Fibroblast of lung (primary cell): ENCODE measurements around the gene SPATA12. TPM values are rescaled to one million over a fixed set of nuclear protein-coding genes. Genes with fewer than 3 reads are reported as not detected.

ENCODE experiments used
- DNase-seq, 2 donors: peaks; one replicate each; pipeline versions ENCODE4 v3.0.0 to v3.0.0-alpha.2; 2010; ENCODE audit warnings: low read depth in 2 of 2
- H2AFZ ChIP-seq: 2 replicates; pipeline ENCODE4 v1.5.1; 2012; ENCODE audit warnings: low read length, control low read depth, inconsistent platforms
- H3K27ac ChIP-seq: 2 replicates; pipeline ENCODE4 v1.5.1; 2011; ENCODE audit warnings: low read length, control low read depth; ENCODE audit not compliant: insufficient read depth
- H3K27me3 ChIP-seq: 2 replicates; pipeline ENCODE4 v1.5.1; 2011; ENCODE audit warnings: mild to moderate bottlenecking, low read length; ENCODE audit not compliant: control insufficient read depth, insufficient read depth
- H3K36me3 ChIP-seq: 2 replicates; pipeline ENCODE4 v1.5.1; 2011; ENCODE audit warnings: low read length; ENCODE audit not compliant: control insufficient read depth, insufficient read depth
- H3K4me1 ChIP-seq: 2 replicates; pipeline ENCODE4 v1.5.1; 2011; ENCODE audit warnings: low read length; ENCODE audit not compliant: control insufficient read depth, insufficient read depth; ENCODE audit errors: extremely low read depth
- H3K4me2 ChIP-seq: 2 replicates; pipeline ENCODE4 v1.5.1; 2011; ENCODE audit warnings: low read length, control low read depth; ENCODE audit not compliant: insufficient read depth; ENCODE audit errors: extremely low read depth
- H3K4me3 ChIP-seq, 4 experiments: fragments of 200-600 bp in 1 of 4; sonication (generic) in 1 of 4; replicated peaks in 1 of 4; 2 replicates each; pipeline ENCODE4 v1.5.1; 2011 to 2016; ENCODE audit warnings: low read length in 4 of 4, low read depth in 3 of 4, mild to moderate bottlenecking in 3 of 4, control low read depth in 2 of 4, inconsistent platforms in 1 of 4, mixed read lengths in 1 of 4; ENCODE audit not compliant: insufficient read depth in 1 of 4; ENCODE audit errors: control extremely low read depth in 1 of 4
- H3K79me2 ChIP-seq: 2 replicates; pipeline ENCODE4 v1.5.1; 2012; ENCODE audit warnings: mild to moderate bottlenecking, low read length, inconsistent platforms; ENCODE audit not compliant: control insufficient read depth, insufficient read depth
- H3K9ac ChIP-seq: 2 replicates; pipeline ENCODE4 v1.5.1; 2011; ENCODE audit warnings: mild to moderate bottlenecking, low read length, control low read depth; ENCODE audit not compliant: insufficient read depth
- H3K9me3 ChIP-seq: 2 replicates; pipeline ENCODE4 v1.5.1; 2012; ENCODE audit warnings: low read depth, low read length; ENCODE audit not compliant: control insufficient read depth, insufficient read depth
- H4K20me1 ChIP-seq: 2 replicates; pipeline ENCODE4 v1.5.1; 2011; ENCODE audit warnings: low read length; ENCODE audit not compliant: control insufficient read depth, insufficient read depth; ENCODE audit errors: extremely low read depth
- CTCF ChIP-seq, 2 donors: IDR thresholded peaks in 1 of 2; conservative IDR thresholded peaks in 1 of 2; 1 replicate in 1 of 2; 2 replicates in 1 of 2; pipeline ENCODE4 v1.5.1; 2011 to 2012; ENCODE audit warnings: low read length in 2 of 2, control low read depth in 1 of 2, inconsistent platforms in 1 of 2, low read depth in 1 of 2, mild to moderate bottlenecking in 1 of 2
- EZH2 ChIP-seq: IDR thresholded peaks from 2 replicates; pipeline ENCODE4 v1.5.1; 2012; ENCODE audit warnings: low read length, control low read depth, mild to moderate bottlenecking; ENCODE audit errors: missing control alignments
- polyA plus RNA-seq, 2 donors: library from polyadenylated mRNA; depleted of rRNA in 1 of 2; stranded (reverse) in 1 of 2; unstranded in 1 of 2; fragments of >200 nt; gene quantifications; 2 replicates each; pipeline ENCODE4 v1.2.1, GENCODE V29; 2011 to 2012; ENCODE audit warnings: missing spikeins in 1 of 2
- total RNA-seq: library from RNA; depleted of rRNA; stranded (reverse); fragments of >200 nt; gene quantifications from 2 replicates; pipeline ENCODE4 v1.2.1, GENCODE V29; 2014

SPATA12 gene
- total and polyA plus RNA-seq, 2 donors (not counting 1 experiment from before 2014, with no cell fraction given): not detected

- Histone ChIP-seq H3K27me3 (no peaks in the 10 kb centered on the region), H3K4me2 (no peak overlapping the region), H4K20me1 (no peaks in the 10 kb centered on the region), H3K27ac (no peak overlapping the region), H3K4me1 (peaks cover 4% of the 10 kb centered on the region), H2AFZ (no peak overlapping the region), H3K4me3 (no peak overlapping the region), H3K9me3 (no peaks in the 10 kb centered on the region), H3K9ac (no peak overlapping the region), H3K36me3 (no peaks in the 10 kb centered on the region), H3K79me2 (no peaks in the 10 kb centered on the region)
- DNase-seq: no peak
- no peak for TF ChIP-seq EZH2
- no peak for TF ChIP-seq CTCF (conservative IDR thresholded peaks at IDR 0.05 in 1 of 2, IDR thresholded peaks at IDR 0.05 in 1 of 2; ENCODE audit: low read depth in 1 of 2, low read length in 2 of 2)
Measured at GRCh38 chr3:57059411-57059810, 1.1 kb upstream of the SPATA12 start.

- H4K20me1 ChIP-seq: no peaks in the 10 kb centered on the region
- H3K4me2 ChIP-seq: no peak overlapping the region
- TF ChIP-seq EZH2 (no peak), CTCF (conservative IDR thresholded peaks at IDR 0.05 in 1 of 2, IDR thresholded peaks at IDR 0.05 in 1 of 2; ENCODE audit: low read depth in 1 of 2, low read length in 2 of 2) (no peak)
- H3K4me1 ChIP-seq: peaks cover 4% of the 10 kb centered on the region
- no peak overlapping the region for H3K4me3 ChIP-seq
- H3K79me2 ChIP-seq: no peaks in the 10 kb centered on the region
- H3K36me3 ChIP-seq: no peaks in the 10 kb centered on the region
- no peak overlapping the region for H3K9ac ChIP-seq
- DNase-seq: peak in 1 of 2 donors; percentile 27
- no peak overlapping the region for H2AFZ ChIP-seq
- no peaks in the 10 kb centered on the region for H3K27me3 ChIP-seq
- no peak overlapping the region for H3K27ac ChIP-seq
- no peaks in the 10 kb centered on the region for H3K9me3 ChIP-seq
Measured at GRCh38 chr3:57061556-57061955, 1.1 kb downstream of the SPATA12 start.

GRCh38 chr3:57062101-57062631 lies 1.7 kb downstream of the SPATA12 start:
- no peaks in the 10 kb centered on the region for H3K36me3 ChIP-seq
- H3K4me2 ChIP-seq: no peak overlapping the region
- H3K9ac ChIP-seq: no peak overlapping the region
- no peak overlapping the region for H3K27ac ChIP-seq
- H3K79me2 ChIP-seq: no peaks in the 10 kb centered on the region
- peak overlapping the region; percentile 39 for H2AFZ ChIP-seq
- H4K20me1 ChIP-seq: no peaks in the 10 kb centered on the region
- H3K27me3 ChIP-seq: no peaks in the 10 kb centered on the region
- H3K9me3 ChIP-seq: no peaks in the 10 kb centered on the region
- no peak for TF ChIP-seq CTCF (conservative IDR thresholded peaks at IDR 0.05 in 1 of 2, IDR thresholded peaks at IDR 0.05 in 1 of 2; ENCODE audit: low read depth in 1 of 2, low read length in 2 of 2)
- no peak for TF ChIP-seq EZH2
- H3K4me3 ChIP-seq: no peak overlapping the region
- DNase-seq: peak in 1 of 2 donors; percentile 16
- H3K4me1 ChIP-seq: peaks cover 4% of the 10 kb centered on the region
